Activated naive CD8-positive, alpha-beta T cell treated with anti-CD3 and anti-CD28 coated beads for 36 hours (primary cell): ENCODE results near the gene NCOR2. TPM values are rescaled to one million over a fixed set of nuclear protein-coding genes. Genes with fewer than 3 reads are reported as not detected.

ENCODE experiments used
- DNase-seq: peaks from one replicate; pipeline ENCODE4 v3.0.0; 2021
- H3K27ac Mint-ChIP-seq: one replicate; pipeline ENCODE4 v1.8.0; 2022; ENCODE audit warnings: mild to moderate bottlenecking, moderate library complexity, mixed read lengths
- H3K27me3 Mint-ChIP-seq: one replicate; pipeline ENCODE4 v1.8.0; 2022; ENCODE audit warnings: mild to moderate bottlenecking, mixed read lengths
- H3K36me3 Mint-ChIP-seq: one replicate; pipeline ENCODE4 v1.8.0; 2021; ENCODE audit warnings: mild to moderate bottlenecking, mixed read lengths
- H3K4me1 Mint-ChIP-seq: one replicate; pipeline ENCODE4 v1.8.0; 2021; ENCODE audit warnings: mixed read lengths
- H3K4me3 Mint-ChIP-seq: one replicate; pipeline ENCODE4 v1.8.0; 2022; ENCODE audit warnings: mild to moderate bottlenecking, moderate library complexity, mixed read lengths
- H3K9me3 Mint-ChIP-seq: one replicate; pipeline ENCODE4 v1.8.0; 2022; ENCODE audit warnings: mixed read lengths
- total RNA-seq, 2 experiments: library from RNA; stranded (reverse); gene quantifications; one replicate each; pipeline ENCODE4 v1.2.3, GENCODE V29; 2021

Gene NCOR2
- total RNA-seq, 2 experiments from 2014 or later, result 106 to 112 TPM

DNA sequence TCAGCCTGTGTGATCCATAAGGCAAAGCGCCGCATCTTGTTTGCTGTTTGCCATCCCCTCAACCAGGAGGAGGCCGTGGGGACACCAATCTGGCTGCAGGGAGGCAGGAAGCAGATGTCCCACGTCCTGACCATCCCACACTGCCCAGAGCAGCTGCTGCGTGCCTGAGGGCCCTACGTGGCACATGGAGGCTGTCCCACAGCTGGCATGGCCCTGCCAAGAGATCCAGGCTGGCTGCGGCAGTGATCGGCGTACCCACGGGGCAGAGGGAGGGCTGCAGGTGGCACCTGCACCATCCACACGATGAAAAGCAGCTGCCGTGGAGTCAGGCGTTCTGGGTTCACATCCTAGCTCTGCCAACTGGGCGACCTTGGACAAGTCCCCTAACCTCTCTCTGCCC is 42.0 kb downstream of the NCOR2 start:
- Mint-ChIP-seq H3K27me3 (no peaks in the 10 kb centered on the region), H3K4me1 (peaks cover 21% of the 10 kb centered on the region), H3K27ac (no peak overlapping the region), H3K9me3 (no peaks in the 10 kb centered on the region), H3K36me3 (no peaks in the 10 kb centered on the region), H3K4me3 (no peak overlapping the region)
- DNase-seq, result no peak

DNA sequence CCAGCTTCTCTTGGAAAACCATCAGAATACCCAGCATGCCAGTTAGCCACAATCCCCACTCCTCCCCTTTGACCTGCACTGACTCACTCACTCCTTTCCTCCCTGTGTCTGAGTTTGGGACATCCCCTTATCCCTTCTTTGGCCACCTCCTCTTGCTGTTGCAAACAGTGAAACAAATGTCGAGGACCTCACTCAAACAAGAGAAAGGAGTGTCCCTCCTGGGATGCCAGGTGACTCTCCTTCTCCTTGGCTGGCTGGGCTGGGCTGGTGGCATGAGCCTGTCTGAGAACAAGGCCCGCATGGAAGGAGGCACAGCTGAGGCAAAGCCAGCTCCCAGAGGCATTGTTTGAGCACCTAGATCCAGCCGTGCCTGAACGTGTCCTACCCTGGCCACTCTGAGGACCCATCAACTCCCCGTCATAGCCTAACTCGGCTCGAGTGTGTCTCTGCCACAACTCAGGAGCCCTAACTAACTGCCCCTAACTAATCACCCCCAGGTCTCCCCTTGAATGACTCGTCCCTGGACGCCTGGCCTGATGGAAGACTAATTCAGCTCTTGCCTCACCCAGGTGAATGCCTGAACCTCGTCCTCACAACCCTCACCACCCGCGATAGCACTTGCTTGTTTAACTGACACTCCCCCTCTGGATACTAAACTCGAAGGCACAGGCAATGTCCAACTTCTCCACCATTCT is 43.0 kb downstream of the NCOR2 start:
- Mint-ChIP-seq H3K4me3 (no peak overlapping the region), H3K9me3 (no peaks in the 10 kb centered on the region), H3K36me3 (no peaks in the 10 kb centered on the region), H3K27ac (peak overlapping the region; percentile 9), H3K27me3 (no peaks in the 10 kb centered on the region), H3K4me1 (peaks cover 22% of the 10 kb centered on the region)
- no peak for DNase-seq

DNA sequence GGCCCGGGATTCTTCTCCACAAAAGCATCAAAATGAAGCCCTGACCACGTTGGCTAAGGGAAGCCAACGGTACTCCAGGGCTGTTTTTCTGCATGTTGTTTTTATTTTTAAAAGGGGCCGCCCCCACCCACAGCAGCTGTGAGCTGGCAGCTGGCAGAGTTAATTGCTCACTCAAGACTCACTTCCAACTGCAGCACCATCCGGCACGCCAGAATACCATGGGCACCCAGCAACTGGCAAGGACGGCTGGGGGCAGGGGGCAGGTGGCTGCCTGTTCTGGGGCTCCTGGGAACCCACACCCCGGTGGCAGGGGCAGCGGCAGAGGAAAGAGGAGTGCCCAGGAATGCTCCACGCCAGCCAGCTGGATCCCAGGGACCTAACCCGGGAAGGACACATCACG is 44.3 kb downstream of the NCOR2 start:
- no peaks in the 10 kb centered on the region for H3K36me3 Mint-ChIP-seq
- DNase-seq, result no peak
- H3K9me3 Mint-ChIP-seq, result no peaks in the 10 kb centered on the region
- peaks cover 26% of the 10 kb centered on the region for H3K4me1 Mint-ChIP-seq
- H3K27ac Mint-ChIP-seq, result no peak overlapping the region
- H3K27me3 Mint-ChIP-seq, result no peaks in the 10 kb centered on the region
- H3K4me3 Mint-ChIP-seq, result no peak overlapping the region

DNA sequence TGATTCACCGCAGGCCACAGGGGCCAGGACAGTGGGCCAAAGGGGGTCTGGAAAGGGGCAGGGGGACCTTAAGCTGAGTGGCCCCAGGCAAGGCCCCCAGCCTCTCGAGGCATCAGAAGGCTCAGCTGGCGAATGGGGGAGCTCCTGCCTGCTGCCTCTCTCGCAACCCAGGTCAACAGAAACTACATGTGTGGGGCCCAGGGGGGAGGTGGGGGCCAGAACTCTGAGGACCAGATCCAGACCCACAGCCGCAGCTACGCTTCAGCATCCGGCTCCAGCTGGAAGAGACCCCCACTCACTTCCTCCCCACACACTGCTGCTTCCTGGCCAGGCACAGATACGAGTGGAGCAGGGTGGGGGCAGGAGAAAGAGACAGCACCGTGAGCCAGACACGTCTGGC is 46.5 kb downstream of the NCOR2 start:
- Mint-ChIP-seq H3K36me3 (no peaks in the 10 kb centered on the region), H3K27ac (peak overlapping the region; percentile 32), H3K9me3 (no peaks in the 10 kb centered on the region), H3K4me1 (peaks cover 21% of the 10 kb centered on the region), H3K27me3 (no peaks in the 10 kb centered on the region), H3K4me3 (no peak overlapping the region)
- DNase-seq, result no peak

DNA sequence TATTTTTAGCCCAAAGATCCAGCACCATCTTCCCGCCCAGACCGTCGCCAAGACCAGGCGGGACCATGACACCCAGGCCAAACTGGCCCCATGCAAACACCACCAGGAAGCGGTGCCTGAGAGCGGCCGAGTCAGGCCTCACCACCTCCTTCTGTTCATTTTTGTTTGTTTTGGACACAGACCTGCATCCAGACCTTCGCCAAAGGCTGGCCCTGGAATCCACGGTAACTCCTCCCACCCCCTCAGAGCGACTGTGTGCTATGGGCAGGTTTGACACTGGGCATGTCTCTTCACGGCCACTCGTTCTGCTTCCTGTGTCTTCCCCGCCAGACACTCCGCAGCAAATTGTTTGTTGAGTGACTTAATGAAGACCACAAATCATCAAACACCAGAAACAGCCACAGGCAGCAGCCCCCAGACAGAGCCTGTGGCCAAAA is 47.1 kb downstream of the NCOR2 start:
- DNase-seq, result no peak

DNA sequence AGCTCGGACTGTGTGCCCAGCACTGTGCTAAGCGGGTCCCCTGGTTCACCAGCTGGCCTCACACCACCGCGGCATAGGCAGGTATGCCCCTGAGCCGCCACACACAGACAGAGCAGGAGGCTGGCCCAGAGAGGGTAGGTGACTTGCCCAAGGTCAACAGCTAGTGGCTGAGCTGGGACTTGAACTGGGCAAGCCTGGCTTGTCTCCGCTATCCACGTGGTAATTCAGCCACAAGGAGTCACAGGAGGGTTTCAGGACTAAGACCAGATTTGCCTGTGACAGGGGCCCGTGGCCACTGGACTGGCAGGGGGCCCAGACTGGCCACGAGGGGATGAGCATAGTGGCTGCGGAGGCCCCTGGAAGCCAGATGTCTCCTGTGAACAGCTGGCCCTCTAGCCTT is 47.7 kb downstream of the NCOR2 start:
- Mint-ChIP-seq H3K36me3 (peaks cover 6% of the 10 kb centered on the region), H3K4me3 (no peak overlapping the region), H3K4me1 (peaks cover 18% of the 10 kb centered on the region), H3K27me3 (no peaks in the 10 kb centered on the region), H3K9me3 (no peaks in the 10 kb centered on the region), H3K27ac (no peak overlapping the region)
- DNase-seq, result no peak

More for the DNA sequence above, 47.1 kb downstream of the NCOR2 start:
- no peak overlapping the region for H3K4me3 Mint-ChIP-seq
- H3K36me3 Mint-ChIP-seq, result peaks cover 5% of the 10 kb centered on the region
- no peak overlapping the region for H3K27ac Mint-ChIP-seq
- H3K27me3 Mint-ChIP-seq, result no peaks in the 10 kb centered on the region
- no peaks in the 10 kb centered on the region for H3K9me3 Mint-ChIP-seq
- H3K4me1 Mint-ChIP-seq, result peaks cover 21% of the 10 kb centered on the region

DNA sequence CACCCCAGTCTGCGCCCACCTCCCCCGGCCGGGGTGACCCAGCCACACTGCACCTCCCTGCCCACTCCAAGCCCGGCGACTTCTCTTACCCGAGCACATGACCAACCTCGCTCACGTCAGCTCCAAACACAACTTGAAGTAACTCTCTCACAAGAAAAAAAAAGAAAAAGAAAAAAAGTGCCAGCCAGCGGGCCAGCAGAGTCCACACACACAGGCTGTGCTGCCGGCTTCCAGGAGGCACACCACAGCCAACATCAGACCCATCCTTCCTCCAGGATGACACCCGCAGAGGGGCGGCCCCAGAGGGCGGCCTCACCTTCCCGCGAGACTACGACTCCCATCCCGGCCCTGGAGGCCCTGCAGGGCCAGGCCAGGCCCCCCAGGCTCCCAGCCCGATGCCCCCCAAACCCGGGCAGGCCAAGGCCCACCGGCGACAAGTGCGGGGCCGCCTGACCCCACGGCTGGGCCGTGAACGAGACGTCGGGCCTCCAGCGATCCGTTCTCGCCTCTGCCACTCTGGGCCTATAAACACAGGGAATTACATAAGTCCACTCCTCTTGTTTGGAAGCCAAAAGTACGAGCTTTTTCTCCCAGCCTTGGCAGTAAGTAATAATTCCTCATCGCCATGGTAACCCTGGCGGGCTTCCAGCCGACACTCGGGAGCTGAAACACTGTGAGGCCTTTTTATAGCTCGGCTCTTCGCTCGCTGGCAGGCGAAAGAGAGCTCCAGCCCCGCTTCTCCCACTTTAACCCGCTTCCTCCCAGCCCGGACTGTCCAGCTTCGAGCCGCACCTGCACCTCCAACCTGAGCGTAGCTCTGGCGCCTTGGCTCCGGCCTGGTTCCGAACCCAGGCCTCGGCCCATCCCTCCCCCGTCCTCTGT is 49.1 kb downstream of the NCOR2 start:
- Mint-ChIP-seq H3K27ac (no peak overlapping the region), H3K27me3 (no peaks in the 10 kb centered on the region), H3K4me1 (peaks cover 10% of the 10 kb centered on the region), H3K9me3 (no peaks in the 10 kb centered on the region), H3K4me3 (no peak overlapping the region), H3K36me3 (peaks cover 6% of the 10 kb centered on the region)
- no peak for DNase-seq
